HCT116 (cell line): ENCODE results near the gene ZBTB21.

ENCODE experiments used
- CEBPB ChIP-seq: IDR thresholded peaks from 2 replicates; pipeline ENCODE4 v1.6.1; 2012; ENCODE audit warnings: low read depth
- CTCF ChIP-seq, 3 experiments: fragments of 200-600 bp in 1 of 3; sonication (generic) in 1 of 3; IDR thresholded peaks in 2 of 3; conservative IDR thresholded peaks in 1 of 3; 2 replicates each; pipeline ENCODE4 v1.5.1; 2012 to 2017; ENCODE audit warnings: low read depth in 2 of 3, low read length in 2 of 3, antibody characterized with exemption in 1 of 3, borderline replicate concordance in 1 of 3, control low read depth in 1 of 3, mild to moderate bottlenecking in 1 of 3, mixed read lengths in 1 of 3, mixed run types in 1 of 3, moderate library complexity in 1 of 3; ENCODE audit not compliant: insufficient read depth in 1 of 3
- POLR2A ChIP-seq: IDR thresholded peaks from 2 replicates; pipeline ENCODE4 v1.7.0; 2011; ENCODE audit warnings: borderline replicate concordance; ENCODE audit not compliant: insufficient read depth, insufficient read length; ENCODE audit errors: extremely low read depth
- POLR2AphosphoS5 ChIP-seq: IDR thresholded peaks from 2 replicates; pipeline ENCODE4 v1.6.1; 2011; ENCODE audit warnings: mild to moderate bottlenecking, low read depth, low read length, moderate library complexity
- RAD21 ChIP-seq: IDR thresholded peaks from 2 replicates; pipeline ENCODE4 v1.6.1; 2012; ENCODE audit warnings: low read depth, mild to moderate bottlenecking
- REST ChIP-seq: IDR thresholded peaks from 2 replicates; pipeline ENCODE4 v1.6.1; 2012; ENCODE audit warnings: low read depth
- YY1 ChIP-seq: IDR thresholded peaks from 2 replicates; pipeline ENCODE4 v1.6.1; 2011; ENCODE audit warnings: low read length, low read depth, moderate library complexity, mild to moderate bottlenecking; ENCODE audit not compliant: insufficient replicate concordance; ENCODE audit errors: extremely low read depth
- ZNF274 ChIP-seq: fragments of 200-500 bp; sonication (Bioruptor generic); IDR thresholded peaks from 2 replicates; pipeline ENCODE4 v1.6.1; 2014; ENCODE audit warnings: mild to moderate bottlenecking, low read depth, low read length, inconsistent platforms

GRCh38 chr21:42056468-42056867 lies 46.3 kb upstream of the ZBTB21 start:
- TF ChIP-seq POLR2A (no peak), CTCF (IDR thresholded peaks at IDR 0.05 in 2 of 3, conservative IDR thresholded peaks at IDR 0.05 in 1 of 3; ENCODE audit: borderline replicate concordance in 1 of 3, insufficient read depth in 1 of 3, low read depth in 2 of 3, low read length in 2 of 3) (no peak), ZNF274 (no peak), REST (no peak), POLR2AphosphoS5 (no peak), YY1 (no peak), CEBPB (no peak), RAD21 (no peak)
